Progenitor cell of endocrine pancreas (in vitro differentiated cells): ENCODE data around the gene ZFPM1. TPM values are rescaled to one million over a fixed set of nuclear protein-coding genes. Genes with fewer than 3 reads are reported as not detected.

ENCODE experiments used
- DNase-seq: peaks from one replicate; pipeline ENCODE4 v3.0.0; 2021; ENCODE audit warnings: low spot score; ENCODE audit not compliant: unreplicated experiment
- H3K27ac Mint-ChIP-seq: 2 replicates; pipeline ENCODE4 v1.8.0; 2021; ENCODE audit warnings: mild to moderate bottlenecking, moderate library complexity, mixed read lengths
- H3K27me3 Mint-ChIP-seq: 2 replicates; pipeline ENCODE4 v1.8.0; 2021; ENCODE audit warnings: mixed read lengths
- H3K36me3 Mint-ChIP-seq: 2 replicates; pipeline ENCODE4 v1.8.0; 2022; ENCODE audit warnings: mixed read lengths; ENCODE audit not compliant: insufficient read depth
- H3K4me1 Mint-ChIP-seq: 2 replicates; pipeline ENCODE4 v1.8.0; 2021; ENCODE audit warnings: low read depth, mixed read lengths
- H3K4me3 Mint-ChIP-seq: 2 replicates; pipeline ENCODE4 v1.8.0; 2021; ENCODE audit warnings: low read depth, mild to moderate bottlenecking, moderate library complexity, mixed read lengths
- H3K9me3 Mint-ChIP-seq: 2 replicates; pipeline ENCODE4 v1.8.0; 2021; ENCODE audit warnings: low read depth, mixed read lengths
- CTCF ChIP-seq: fragments of 200-600 bp; sonication (generic); IDR thresholded peaks from one replicate; pipeline ENCODE4 v1.5.0; 2021; ENCODE audit warnings: antibody characterized with exemption, mild to moderate bottlenecking; ENCODE audit not compliant: unreplicated experiment
- total RNA-seq: library from RNA; stranded (reverse); gene quantifications from 2 replicates; pipeline ENCODE4 v1.2.1, GENCODE V29; 2021

The ZFPM1 gene
- total RNA-seq, 1 donor from 2014 or later: 90.6 TPM

GRCh38 chr16:88504489-88505404, 51.7 kb downstream of the ZFPM1 start:
- Mint-ChIP-seq H3K4me3 (peak overlapping the region; percentile 57), H3K4me1 (peaks cover 30% of the 10 kb centered on the region), H3K36me3 (peaks cover 1% of the 10 kb centered on the region), H3K9me3 (no peaks in the 10 kb centered on the region), H3K27me3 (no peaks in the 10 kb centered on the region), H3K27ac (peak overlapping the region; percentile 95)
- no peak for TF ChIP-seq CTCF
- peak; percentile 74 for DNase-seq

GRCh38 chr16:88505405-88506082, 52.5 kb downstream of the ZFPM1 start:
- H3K4me3 Mint-ChIP-seq: peak overlapping the region; percentile 57
- no peak for DNase-seq
- peak overlapping the region; percentile 95 for H3K27ac Mint-ChIP-seq
- H3K9me3 Mint-ChIP-seq: no peaks in the 10 kb centered on the region
- no peaks in the 10 kb centered on the region for H3K27me3 Mint-ChIP-seq
- H3K4me1 Mint-ChIP-seq: peaks cover 30% of the 10 kb centered on the region
- peak; percentile 36 for TF ChIP-seq CTCF
- peaks cover 1% of the 10 kb centered on the region for H3K36me3 Mint-ChIP-seq

GRCh38 chr16:88506723-88507122, 53.6 kb downstream of the ZFPM1 start:
- H3K36me3 Mint-ChIP-seq: peaks cover 3% of the 10 kb centered on the region
- TF ChIP-seq CTCF: no peak
- H3K27me3 Mint-ChIP-seq: no peaks in the 10 kb centered on the region
- no peak for DNase-seq
- H3K27ac Mint-ChIP-seq: peak overlapping the region; percentile 91
- H3K4me3 Mint-ChIP-seq: peak overlapping the region; percentile 7
- H3K4me1 Mint-ChIP-seq: peaks cover 32% of the 10 kb centered on the region
- no peaks in the 10 kb centered on the region for H3K9me3 Mint-ChIP-seq

- H3K27me3 Mint-ChIP-seq: no peaks in the 10 kb centered on the region
- DNase-seq: no peak
- no peak overlapping the region for H3K4me3 Mint-ChIP-seq
- peaks cover 32% of the 10 kb centered on the region for H3K4me1 Mint-ChIP-seq
- H3K9me3 Mint-ChIP-seq: no peaks in the 10 kb centered on the region
- H3K27ac Mint-ChIP-seq: peak overlapping the region; percentile 91
- TF ChIP-seq CTCF: no peak
- peaks cover 3% of the 10 kb centered on the region for H3K36me3 Mint-ChIP-seq
These were observed 54.2 kb downstream of the ZFPM1 start for GRCh38 chr16:88507231-88507743.

- DNase-seq: no peak
- Mint-ChIP-seq H3K27ac (peak overlapping the region; percentile 59), H3K27me3 (no peaks in the 10 kb centered on the region), H3K36me3 (peaks cover 3% of the 10 kb centered on the region), H3K4me1 (peaks cover 33% of the 10 kb centered on the region), H3K9me3 (no peaks in the 10 kb centered on the region), H3K4me3 (peak overlapping the region; percentile 9)
- no peak for TF ChIP-seq CTCF
These were observed 55.3 kb downstream of the ZFPM1 start for GRCh38 chr16:88508376-88508867.
